Tibial artery (tissue), 4 donors: ENCODE measurements around the gene CRYGS.
"Not testable (repeated sequence)": the region's sequence is repeated elsewhere in the genome, so short reads cannot be mapped to it uniquely, and the experiment has no call there.

Experiments
- DNase-seq, 2 donors: peaks; one replicate each; pipeline ENCODE4 v3.0.0-alpha.2; 2019
- H3K27ac ChIP-seq, 2 donors: fragments of 200-600 bp; sonication (generic) in 1 of 2; 1 replicate in 1 of 2; 2 replicates in 1 of 2; pipeline ENCODE4 v1.5.1; 2018 to 2019; ENCODE audit warnings: mild to moderate bottlenecking in 1 of 2
- H3K27me3 ChIP-seq, 2 donors: fragments of 200-600 bp; sonication (generic) in 1 of 2; one replicate each; pipeline versions ENCODE4 v1.5.1 to v1.6.0; 2016 to 2019
- H3K36me3 ChIP-seq, 3 donors: fragments of 200-600 bp; sonication (generic) in 2 of 3; one replicate each; pipeline ENCODE4 v1.5.1; 2016 to 2019; ENCODE audit warnings: mild to moderate bottlenecking in 2 of 3
- H3K4me1 ChIP-seq, 4 donors: fragments of 200-600 bp; sonication (generic) in 2 of 4; 1 replicate in 3 of 4; 2 replicates in 1 of 4; pipeline ENCODE4 v1.5.1; 2016 to 2019
- H3K4me3 ChIP-seq, 2 donors: fragments of 200-600 bp; sonication (generic) in 1 of 2; 1 replicate in 1 of 2; 2 replicates in 1 of 2; pipeline ENCODE4 v1.5.1; 2018 to 2019; ENCODE audit warnings: mild to moderate bottlenecking in 2 of 2
- H3K9me3 ChIP-seq, 3 donors: fragments of 200-600 bp; sonication (generic) in 1 of 3; one replicate each; pipeline ENCODE4 v1.5.1; 2016 to 2019
- CTCF ChIP-seq, 2 experiments: fragments of 200-600 bp in 1 of 2; fragments of 450-650 bp in 1 of 2; IDR thresholded peaks; one replicate each; pipeline ENCODE4 v1.5.1; 2017 to 2019; ENCODE audit warnings: antibody characterized with exemption in 2 of 2, mild to moderate bottlenecking in 1 of 2, moderate library complexity in 1 of 2
- intact Hi-C: fragments of 100-400 bp; cut with DNase I; formaldehyde crosslinking; loops from one replicate; pipeline ENCODE4 v1.15.0; 2023; ENCODE audit warnings: low total_unique reads

CRYGS gene

GRCh38 chr3:186569779-186570095, 25.6 kb upstream of the CRYGS start:
- DNase-seq, result no peak
- Histone ChIP-seq H3K27ac (peak overlapping the region; percentile 13 to 15), H3K4me1 (peaks cover 0 to 44% (median 35%) of the 10 kb centered on the region in 4 donors), H3K4me3 (peak overlapping the region; percentile 89 to 93), H3K9me3 (no peaks in the 10 kb centered on the region), H3K36me3 (peaks cover 10 to 19% (median 11%) of the 10 kb centered on the region in 3 donors), H3K27me3 (no peaks in the 10 kb centered on the region)
- intact Hi-C loops, result loop anchor here (10.0 kb wide), 1 partner anchor 465 kb away; the partner anchor contains the start of gene ETV5
- TF ChIP-seq CTCF (IDR thresholded peaks at IDR 0.05), result no peak

- H3K27ac ChIP-seq, H3K27me3 ChIP-seq, H3K9me3 ChIP-seq, DNase-seq, H3K4me3 ChIP-seq: not testable (repeated sequence)
- intact Hi-C loops, result loop anchor here (10.0 kb wide), 1 partner anchor 465 kb away; the partner anchor contains the start of gene ETV5
- Histone ChIP-seq H3K4me1 (peaks cover 0 to 48% (median 35%) of the 10 kb centered on the region in 4 donors), H3K36me3 (peaks cover 9 to 19% (median 10%) of the 10 kb centered on the region in 3 donors)
Measured at GRCh38 chr3:186569361-186569760, 25.2 kb upstream of the CRYGS start.

GRCh38 chr3:186567072-186567921, 23.1 kb upstream of the CRYGS start, which contains the start of gene TBCCD1:
TBCCD1 (minus strand) TSS chr3:186567339; CDS start chr3:186564329, 3,010 bp downstream.
- intact Hi-C loops, result loop anchor here (10.0 kb wide), 1 partner anchor 462 kb away; the partner anchor contains the start of gene ETV5
- DNase-seq, result peak; percentile 87 to 93

GRCh38 chr3:186566772-186567071, 22.5 kb upstream of the CRYGS start:
- peaks cover 0 to 55% (median 39%) of the 10 kb centered on the region in 4 donors for H3K4me1 ChIP-seq
- no peaks in the 10 kb centered on the region for H3K27me3 ChIP-seq
- intact Hi-C loops, result loop anchor here (10.0 kb wide), 1 partner anchor 462 kb away; the partner anchor contains the start of gene ETV5
- H3K27ac ChIP-seq, result peak overlapping the region; percentile 88
- H3K4me3 ChIP-seq, result peak overlapping the region; percentile 96 to 99
- TF ChIP-seq CTCF (IDR thresholded peaks at IDR 0.05), result no peak
- no peak for DNase-seq
- peaks cover 0 to 16% (median 0%) of the 10 kb centered on the region in 3 donors for H3K36me3 ChIP-seq
- no peaks in the 10 kb centered on the region for H3K9me3 ChIP-seq

More at GRCh38 chr3:186567072-186567921, 23.1 kb upstream of the CRYGS start, which contains the start of gene TBCCD1:
- H3K4me1 ChIP-seq, result peaks cover 0 to 61% (median 40%) of the 10 kb centered on the region in 4 donors
- H3K27me3 ChIP-seq, result no peaks in the 10 kb centered on the region
- H3K4me3 ChIP-seq, result peak within 1 kb of the TSS; percentile 96 to 99
- no peak for TF ChIP-seq CTCF (IDR thresholded peaks at IDR 0.05)
- H3K36me3 ChIP-seq, result peaks cover 0 to 13% (median under 1%) of the 10 kb centered on the region in 3 donors
- no peaks in the 10 kb centered on the region for H3K9me3 ChIP-seq
- H3K27ac ChIP-seq, result peak within 1 kb of the TSS; percentile 88

GRCh38 chr3:186564586-186564985, 20.4 kb upstream of the CRYGS start:
- intact Hi-C loops, result loop anchor here (10.0 kb wide), 1 partner anchor 460 kb away; the partner anchor contains the start of gene ETV5
- no peak for DNase-seq
- TF ChIP-seq CTCF (IDR thresholded peaks at IDR 0.05), result no peak
- no peaks in the 10 kb centered on the region for H3K27me3 ChIP-seq
- H3K4me3 ChIP-seq, result no peak overlapping the region
- H3K36me3 ChIP-seq, result peaks cover 0 to 16% (median 0%) of the 10 kb centered on the region in 3 donors
- no peak overlapping the region for H3K27ac ChIP-seq
- no peaks in the 10 kb centered on the region for H3K9me3 ChIP-seq
- H3K4me1 ChIP-seq, result peaks cover 0 to 42% (median 26%) of the 10 kb centered on the region in 4 donors
